Trophoblast cell (in vitro differentiated cells and primary cell): Measurements from ENCODE around the gene PLEK.

Experiments used
- DNase-seq, 2 donors: peaks; one replicate each; pipeline ENCODE4 v3.0.0-alpha.2; 2016
- H2AFZ ChIP-seq: 2 replicates; pipeline ENCODE4 v1.6.1; 2013; ENCODE audit warnings: low read length, moderate library complexity, mild to moderate bottlenecking; ENCODE audit not compliant: insufficient read depth, poor library complexity
- H2AK5ac ChIP-seq: 2 replicates; pipeline ENCODE4 v1.6.1; 2013; ENCODE audit warnings: mild to moderate bottlenecking, low read length
- H2BK120ac ChIP-seq: 2 replicates; pipeline ENCODE4 v1.6.1; 2013; ENCODE audit warnings: low read length, mild to moderate bottlenecking, moderate library complexity; ENCODE audit not compliant: insufficient read depth, poor library complexity
- H2BK12ac ChIP-seq: 2 replicates; pipeline ENCODE4 v1.6.1; 2013; ENCODE audit warnings: mild to moderate bottlenecking, low read length, moderate library complexity
- H2BK5ac ChIP-seq: 2 replicates; pipeline ENCODE4 v1.6.1; 2013; ENCODE audit warnings: low read length, low read depth, moderate library complexity, mild to moderate bottlenecking; ENCODE audit not compliant: poor library complexity
- H3K14ac ChIP-seq: 2 replicates; pipeline ENCODE4 v1.6.1; 2013; ENCODE audit warnings: mild to moderate bottlenecking, low read length
- H3K18ac ChIP-seq: 2 replicates; pipeline ENCODE4 v1.6.1; 2013; ENCODE audit warnings: mild to moderate bottlenecking, low read length
- H3K23ac ChIP-seq: 2 replicates; pipeline ENCODE4 v1.6.1; 2013; ENCODE audit warnings: low read length
- H3K27ac ChIP-seq: 2 replicates; pipeline ENCODE4 v1.5.1; 2013; ENCODE audit warnings: low read depth, mild to moderate bottlenecking, inconsistent platforms, low read length, moderate library complexity
- H3K27me3 ChIP-seq: 2 replicates; pipeline ENCODE4 v1.6.1; 2013; ENCODE audit warnings: inconsistent platforms, mild to moderate bottlenecking, low read length, moderate library complexity; ENCODE audit not compliant: insufficient read depth
- H3K36me3 ChIP-seq, 2 experiments: 1 replicate in 1 of 2; 2 replicates in 1 of 2; pipeline ENCODE4 v1.6.1; 2013; ENCODE audit warnings: low read length in 2 of 2, mild to moderate bottlenecking in 2 of 2, moderate library complexity in 1 of 2; ENCODE audit not compliant: insufficient read depth in 2 of 2, control insufficient read depth in 1 of 2
- H3K4ac ChIP-seq: 2 replicates; pipeline ENCODE4 v1.6.1; 2013; ENCODE audit warnings: low read depth, mild to moderate bottlenecking, low read length, moderate library complexity
- H3K4me1 ChIP-seq, 2 experiments: 1 replicate in 1 of 2; 2 replicates in 1 of 2; pipeline ENCODE4 v1.6.1; 2013; ENCODE audit warnings: low read length in 2 of 2, mild to moderate bottlenecking in 2 of 2, moderate library complexity in 1 of 2; ENCODE audit not compliant: insufficient read depth in 2 of 2, control insufficient read depth in 1 of 2
- H3K4me2 ChIP-seq: 2 replicates; pipeline ENCODE4 v1.6.1; 2013; ENCODE audit warnings: inconsistent platforms, mild to moderate bottlenecking, low read length, moderate library complexity
- H3K4me3 ChIP-seq: 2 replicates; pipeline ENCODE4 v1.5.1; 2013; ENCODE audit warnings: mild to moderate bottlenecking, low read depth, low read length, inconsistent platforms
- H3K79me1 ChIP-seq: one replicate; pipeline ENCODE4 v1.6.1; 2013; ENCODE audit warnings: low read length
- H3K79me2 ChIP-seq: 2 replicates; pipeline ENCODE4 v1.6.1; 2013; ENCODE audit warnings: low read length, mild to moderate bottlenecking; ENCODE audit not compliant: control insufficient read depth, insufficient read depth, poor library complexity
- H3K9ac ChIP-seq: 2 replicates; pipeline ENCODE4 v1.6.1; 2013; ENCODE audit warnings: mild to moderate bottlenecking, low read length
- H3K9me3 ChIP-seq: 2 replicates; pipeline ENCODE4 v1.6.1; 2013; ENCODE audit warnings: low read depth, mild to moderate bottlenecking, control low read depth, inconsistent platforms, low read length; ENCODE audit not compliant: insufficient read depth
- H4K12ac ChIP-seq: 2 replicates; pipeline ENCODE4 v1.6.1; 2013; ENCODE audit warnings: low read depth, mild to moderate bottlenecking, low read length, moderate library complexity
- H4K8ac ChIP-seq: 2 replicates; pipeline ENCODE4 v1.6.1; 2013; ENCODE audit warnings: low read depth, mild to moderate bottlenecking, low read length, moderate library complexity
- H4K91ac ChIP-seq: one replicate; pipeline ENCODE4 v1.6.1; 2013; ENCODE audit warnings: low read depth, mild to moderate bottlenecking, low read length, moderate library complexity
- WGBS: extraction: QIAGEN DNeasy Blood & Tissue Kit; methylation state at CpG from one replicate; pipeline ENCODE4 v1.1.7; 2013; ENCODE audit warnings: missing lambda C conversion rate; ENCODE audit not compliant: insufficient read length, insufficient coverage; ENCODE audit errors: extremely low coverage; 5-methylcytosine and 5-hydroxymethylcytosine counted together

PLEK gene

GRCh38 chr2:68384485-68385107, 19.5 kb downstream of the PLEK start:
- Histone ChIP-seq H3K18ac (no peak overlapping the region), H3K79me1 (no peaks in the 10 kb centered on the region), H3K4me1 (no peaks in the 10 kb centered on the region), H3K4ac (no peak overlapping the region), H3K27ac (no peak overlapping the region), H3K27me3 (no peaks in the 10 kb centered on the region), H2BK12ac (no peak overlapping the region), H3K23ac (no peak overlapping the region), H3K36me3 (no peaks in the 10 kb centered on the region), H3K9me3 (no peaks in the 10 kb centered on the region), H2AFZ (no peak overlapping the region), H4K8ac (no peak overlapping the region), H4K91ac (no peak overlapping the region), H2AK5ac (no peak overlapping the region), H3K4me3 (no peak overlapping the region), H3K9ac (no peak overlapping the region), H3K79me2 (no peaks in the 10 kb centered on the region), H3K4me2 (no peak overlapping the region), H3K14ac (no peak overlapping the region), H2BK5ac (no peak overlapping the region), H2BK120ac (no peak overlapping the region), H4K12ac (no peak overlapping the region)
- WGBS, result no CpG with 5 or more reads among the region's 5 CpGs
- DNase-seq, result no peak

- Histone ChIP-seq H2BK12ac (no peak overlapping the region), H3K79me2 (no peaks in the 10 kb centered on the region), H2AFZ (no peak overlapping the region), H3K36me3 (no peaks in the 10 kb centered on the region), H3K4me3 (no peak overlapping the region), H3K23ac (peak overlapping the region; percentile 78), H2AK5ac (no peak overlapping the region), H3K27me3 (no peaks in the 10 kb centered on the region), H3K4me2 (no peak overlapping the region), H3K27ac (no peak overlapping the region), H3K18ac (no peak overlapping the region), H4K12ac (no peak overlapping the region), H3K9me3 (no peaks in the 10 kb centered on the region), H4K8ac (no peak overlapping the region), H2BK120ac (no peak overlapping the region), H3K4ac (no peak overlapping the region), H4K91ac (no peak overlapping the region), H2BK5ac (no peak overlapping the region), H3K4me1 (no peaks in the 10 kb centered on the region), H3K79me1 (no peaks in the 10 kb centered on the region), H3K9ac (no peak overlapping the region), H3K14ac (no peak overlapping the region)
- WGBS, result no CpG with 5 or more reads among the region's 2 CpGs
- no peak for DNase-seq
Observed at GRCh38 chr2:68385220-68385906, 20.3 kb downstream of the PLEK start.

- Histone ChIP-seq H2BK120ac (no peak overlapping the region), H3K36me3 (no peaks in the 10 kb centered on the region), H4K12ac (no peak overlapping the region), H3K18ac (no peak overlapping the region), H2BK5ac (no peak overlapping the region), H3K79me2 (no peaks in the 10 kb centered on the region), H2BK12ac (no peak overlapping the region), H2AFZ (no peak overlapping the region), H3K14ac (no peak overlapping the region), H3K9me3 (no peaks in the 10 kb centered on the region), H3K23ac (no peak overlapping the region), H3K9ac (no peak overlapping the region), H3K27ac (no peak overlapping the region), H4K91ac (no peak overlapping the region), H3K4me1 (no peaks in the 10 kb centered on the region), H3K27me3 (no peaks in the 10 kb centered on the region), H3K4me2 (no peak overlapping the region), H3K79me1 (no peaks in the 10 kb centered on the region), H3K4me3 (no peak overlapping the region), H3K4ac (no peak overlapping the region), H4K8ac (no peak overlapping the region), H2AK5ac (no peak overlapping the region)
- no peak for DNase-seq
- WGBS, result no CpG with 5 or more reads among the region's 1 CpG
Observed at GRCh38 chr2:68385907-68386287, 20.8 kb downstream of the PLEK start.

- no peak overlapping the region for H4K91ac ChIP-seq
- no peaks in the 10 kb centered on the region for H3K9me3 ChIP-seq
- H4K12ac ChIP-seq, result no peak overlapping the region
- no peak overlapping the region for H3K9ac ChIP-seq
- H4K8ac ChIP-seq, result no peak overlapping the region
- H3K27me3 ChIP-seq, result no peaks in the 10 kb centered on the region
- H3K4ac ChIP-seq, result no peak overlapping the region
- H2BK12ac ChIP-seq, result no peak overlapping the region
- H2AFZ ChIP-seq, result no peak overlapping the region
- H2BK120ac ChIP-seq, result no peak overlapping the region
- WGBS, result no CpG with 5 or more reads among the region's 5 CpGs
- H3K4me3 ChIP-seq, result no peak overlapping the region
- H3K4me2 ChIP-seq, result no peak overlapping the region
- H3K4me1 ChIP-seq, result no peaks in the 10 kb centered on the region
- no peak for DNase-seq
- no peak overlapping the region for H2AK5ac ChIP-seq
- H3K79me1 ChIP-seq, result no peaks in the 10 kb centered on the region
- no peaks in the 10 kb centered on the region for H3K79me2 ChIP-seq
- no peak overlapping the region for H3K18ac ChIP-seq
- H3K14ac ChIP-seq, result no peak overlapping the region
- no peak overlapping the region for H3K23ac ChIP-seq
- no peak overlapping the region for H3K27ac ChIP-seq
- H3K36me3 ChIP-seq, result no peaks in the 10 kb centered on the region
- no peak overlapping the region for H2BK5ac ChIP-seq
Observed at GRCh38 chr2:68386365-68386764, 21.3 kb downstream of the PLEK start.
